Activated CD8-positive, alpha-beta memory T cell treated with anti-CD3 and anti-CD28 coated beads for 4 hours (primary cell): Measurements from ENCODE around the gene CCNO.

ENCODE experiments used
- DNase-seq, 2 donors: peaks; one replicate each; pipeline ENCODE4 v3.0.0-alpha.2; 2020; ENCODE audit warnings: low read depth in 2 of 2

The CCNO gene

GRCh38 chr5:55222985-55223811 is 10.2 kb downstream of the CCNO start:
- DNase-seq = no peak

GRCh38 chr5:55222092-55222984 is 11.1 kb downstream of the CCNO start:
- no peak for DNase-seq

GRCh38 chr5:55220433-55221185 is 12.8 kb downstream of the CCNO start:
- no peak for DNase-seq

GRCh38 chr5:55219770-55220169 is 13.6 kb downstream of the CCNO start:
- no peak for DNase-seq

- DNase-seq = no peak
These were observed 14.4 kb downstream of the CCNO start for GRCh38 chr5:55218967-55219366.

- DNase-seq = no peak
These were observed 22.1 kb downstream of the CCNO start for GRCh38 chr5:55211184-55211874.

GRCh38 chr5:55205001-55205400 is 28.4 kb downstream of the CCNO start:
- no peak for DNase-seq

- no peak for DNase-seq
These were observed 42.2 kb downstream of the CCNO start for GRCh38 chr5:55191165-55191564.

- no peak for DNase-seq
These were observed 44.5 kb downstream of the CCNO start for GRCh38 chr5:55188656-55189540.

GRCh38 chr5:55187370-55187769 is 46.0 kb downstream of the CCNO start:
- DNase-seq = no peak
